Epidermal melanocyte (primary cell): ENCODE measurements around the gene MUC5B.
A peak's percentile ranks its signal among the peaks of the same experiment; 100 is the strongest.
"Not testable (repeated sequence)": the region's sequence is repeated elsewhere in the genome, so short reads cannot be mapped to it uniquely, and the experiment has no call there.

ENCODE experiments used
- DNase-seq: peaks from one replicate; pipeline ENCODE4 v3.0.0; 2011; ENCODE audit warnings: low spot score; ENCODE audit not compliant: insufficient read length

Gene MUC5B

DNA sequence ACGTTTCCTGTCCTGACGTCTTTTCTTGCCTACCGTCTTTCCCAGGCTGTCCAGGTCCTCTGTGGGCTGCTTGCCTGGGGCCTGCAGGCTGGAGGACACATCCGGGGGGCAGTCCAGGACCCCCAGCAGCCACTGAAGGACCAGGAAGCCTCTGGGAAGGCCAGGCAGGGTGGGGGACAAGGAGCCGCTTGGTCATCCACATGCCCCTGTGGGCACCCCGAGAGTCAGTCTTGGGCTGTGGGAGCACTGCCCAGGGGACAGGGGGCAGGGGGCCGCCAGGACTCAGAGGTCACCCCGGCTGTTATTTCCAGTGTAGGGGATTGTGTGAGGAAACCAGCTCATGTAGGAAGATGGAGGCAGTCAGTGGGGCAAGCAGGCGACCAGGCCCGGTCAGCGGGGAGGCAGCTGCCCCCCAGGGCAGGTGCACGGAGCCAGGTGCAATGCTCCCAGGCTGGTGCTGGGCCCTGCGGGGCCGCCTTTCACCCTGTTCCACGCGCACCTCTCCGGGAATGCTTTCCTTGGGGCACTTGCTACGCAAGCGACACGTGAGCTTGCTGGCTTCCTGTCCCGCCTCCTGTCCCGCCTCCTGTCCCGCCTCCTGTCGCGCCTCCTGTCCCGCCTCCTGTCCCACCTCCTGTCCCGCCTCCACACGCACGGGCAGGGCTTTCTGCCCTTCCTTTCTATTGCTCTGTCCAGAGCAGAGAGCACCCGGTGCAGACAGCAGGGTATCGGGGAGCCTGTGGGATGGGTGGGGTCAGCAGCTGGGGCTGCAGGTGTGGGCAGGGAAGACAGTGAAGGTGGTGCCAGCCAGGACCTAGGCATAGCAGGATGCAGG, 39.5 kb downstream of the MUC5B start:
- DNase-seq: peak; percentile 76

DNA sequence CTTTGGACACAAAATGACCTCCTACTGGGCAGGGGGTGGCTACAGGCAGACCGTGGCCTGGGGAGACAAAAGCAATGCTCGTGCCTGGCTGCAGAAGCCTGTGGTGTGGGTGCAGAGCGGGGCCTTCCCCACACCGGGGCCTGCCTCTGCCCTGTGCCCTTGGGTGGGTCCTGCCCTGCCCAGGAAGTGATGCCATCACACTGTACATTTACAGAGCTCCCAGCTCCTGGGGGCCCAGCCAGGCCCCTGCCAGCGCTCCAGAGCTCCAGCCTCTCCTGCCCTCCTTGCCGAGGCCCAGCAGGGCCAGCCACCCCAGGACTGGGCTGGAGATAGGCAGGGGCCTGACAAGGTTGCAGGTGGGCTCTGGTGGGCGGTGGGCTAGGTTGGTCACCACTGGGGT, 40.1 kb downstream of the MUC5B start:
- no peak for DNase-seq

DNA sequence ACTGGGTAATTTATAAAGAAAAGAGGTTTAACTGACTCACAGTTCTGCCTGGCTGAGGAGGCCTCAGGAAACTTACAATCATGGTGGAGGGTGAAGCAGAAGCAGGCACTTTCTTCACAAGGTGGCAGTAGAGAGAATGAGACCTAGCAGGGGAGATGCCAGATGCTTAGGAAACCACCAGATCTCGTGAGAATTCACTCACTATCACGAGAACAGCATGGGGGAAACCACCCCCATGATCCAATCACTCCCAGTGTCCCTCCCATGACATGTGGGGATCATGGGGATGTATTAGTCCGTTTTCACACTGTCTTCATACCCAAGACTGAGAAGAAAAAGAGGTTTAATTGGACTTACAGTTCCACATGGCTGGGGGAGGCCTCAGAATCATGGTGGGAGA, 41.6 kb downstream of the MUC5B start:
- peak; percentile 72 for DNase-seq

DNA sequence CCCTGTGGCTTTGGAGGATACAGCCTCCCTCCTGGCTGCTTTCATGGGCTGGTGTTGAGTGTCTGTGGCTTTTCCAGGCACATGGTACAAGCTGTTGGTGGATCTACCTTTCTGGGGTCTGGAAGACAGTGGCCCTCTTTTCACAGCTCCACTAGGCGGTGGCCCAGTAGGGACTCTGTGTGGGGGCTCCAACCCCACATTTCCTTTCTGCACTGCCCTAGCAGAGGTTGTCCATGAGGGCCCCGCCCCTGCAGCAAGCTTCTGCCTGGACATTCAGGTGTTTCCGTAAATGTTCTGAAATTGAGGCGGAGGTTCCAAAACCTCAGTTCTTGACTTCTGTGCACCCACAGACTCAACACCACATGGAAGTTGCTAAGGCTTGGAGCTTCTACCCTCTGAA, 42.6 kb downstream of the MUC5B start:
- not testable (repeated sequence) for DNase-seq

DNA sequence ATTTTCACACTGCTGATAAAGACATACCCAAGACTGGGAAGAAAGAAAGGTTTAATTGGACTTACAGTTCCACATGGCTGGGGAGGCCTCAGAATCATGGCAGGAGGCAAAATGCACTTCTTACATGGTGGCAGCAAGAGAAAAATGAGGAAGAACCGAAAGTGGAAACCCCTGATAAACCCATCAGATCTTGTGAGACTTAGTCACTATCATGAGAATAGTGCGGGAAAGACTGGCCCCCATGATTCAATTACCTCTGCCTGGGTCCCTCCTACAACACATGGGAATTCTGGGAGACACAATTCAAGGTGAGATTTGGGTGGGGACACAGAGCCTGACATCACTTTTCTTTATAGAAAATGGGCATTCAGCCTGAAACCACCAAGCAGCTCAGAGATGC, 44.1 kb downstream of the MUC5B start:
- DNase-seq: not testable (repeated sequence)

DNA sequence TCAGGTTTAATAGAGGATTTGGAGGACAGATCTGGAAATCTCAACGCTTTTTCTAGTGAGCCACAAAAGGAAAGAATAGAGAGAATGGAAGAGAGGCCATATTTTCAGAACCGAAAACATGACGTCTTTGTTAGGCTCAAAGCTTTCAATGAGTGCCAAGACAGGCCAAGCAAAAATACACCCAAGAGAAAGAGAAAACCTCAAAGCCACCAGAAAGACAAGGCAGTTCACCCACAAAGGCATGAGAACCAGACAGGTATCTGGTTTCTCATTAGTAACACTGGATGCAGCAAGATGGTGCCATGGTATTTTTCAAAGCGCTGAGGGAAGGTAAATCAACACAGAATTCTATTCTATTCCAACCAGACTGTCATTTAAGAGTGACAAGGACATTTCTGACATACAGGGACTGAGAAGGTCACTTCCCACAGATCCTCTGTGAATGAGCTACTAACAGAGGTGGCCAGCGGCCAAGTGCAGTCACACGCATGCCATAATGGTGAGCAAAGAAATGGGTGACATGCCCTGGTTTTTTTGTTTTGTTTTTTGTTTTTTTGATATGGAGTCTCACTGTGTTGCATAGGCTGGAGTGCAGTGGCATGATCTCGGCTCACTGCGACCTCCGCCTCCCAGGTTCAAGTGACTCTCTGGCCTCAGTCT, 44.7 kb downstream of the MUC5B start:
- DNase-seq: no peak

DNA sequence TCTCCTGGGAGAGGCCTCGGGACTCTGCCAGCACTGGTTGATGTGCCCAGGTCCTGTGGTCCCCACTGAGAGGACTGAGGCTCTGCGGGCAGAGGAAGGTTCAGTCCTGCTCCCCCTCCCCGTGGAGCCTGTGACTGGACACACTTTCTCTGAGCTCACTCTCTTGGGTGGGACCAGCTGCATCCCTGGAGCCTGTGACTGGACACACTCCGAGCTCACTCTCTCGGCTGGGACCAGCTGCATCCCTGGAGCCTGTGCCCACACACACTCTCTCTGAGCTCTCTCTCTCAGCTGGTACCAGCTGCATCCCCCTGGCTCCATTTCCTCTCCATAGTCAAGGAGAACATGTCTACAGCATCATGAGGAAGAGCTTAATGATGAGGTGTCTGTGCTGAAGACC, 47.1 kb downstream of the MUC5B start:
- no peak for DNase-seq

DNA sequence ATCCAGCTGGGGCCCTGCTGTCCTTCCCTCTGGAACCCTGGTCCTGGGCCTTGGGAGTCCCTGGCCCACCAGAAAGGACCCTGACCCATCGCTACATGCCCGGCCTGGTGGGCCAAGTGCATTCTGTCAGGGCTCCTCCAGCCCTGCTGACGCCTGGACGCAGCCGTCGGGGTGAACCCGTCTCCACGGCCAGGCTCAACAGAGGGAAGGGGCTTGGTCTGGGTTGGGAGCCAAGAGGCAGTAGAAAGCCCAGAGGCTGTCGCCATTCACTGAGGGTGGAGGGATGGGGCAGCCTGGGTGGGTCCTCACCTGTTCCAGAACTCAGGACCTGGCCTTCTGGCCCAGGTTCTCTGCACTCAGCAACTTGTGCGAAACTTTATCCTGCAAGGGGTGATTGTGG, 47.6 kb downstream of the MUC5B start:
- no peak for DNase-seq

DNA sequence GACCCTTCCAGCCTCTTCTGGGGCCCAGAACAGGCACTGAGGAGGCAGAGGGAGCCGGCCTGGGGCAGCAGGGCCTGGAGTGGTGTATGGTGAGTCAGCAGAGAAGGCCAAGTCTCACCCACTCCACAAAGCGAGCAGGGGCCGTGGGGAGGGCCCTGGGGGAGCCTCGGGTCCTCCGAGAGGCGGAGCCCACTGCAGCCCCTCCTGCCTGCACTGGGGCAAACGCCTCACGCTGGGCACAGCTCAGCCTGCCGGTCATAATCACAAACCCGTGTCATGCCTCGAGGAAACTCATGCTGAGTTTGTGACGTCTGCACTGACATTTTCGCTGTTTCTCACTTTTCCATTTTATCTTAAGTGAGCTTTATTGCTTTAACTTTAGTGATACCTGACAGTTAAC, 48.1 kb downstream of the MUC5B start:
- DNase-seq: peak; percentile 89

DNA sequence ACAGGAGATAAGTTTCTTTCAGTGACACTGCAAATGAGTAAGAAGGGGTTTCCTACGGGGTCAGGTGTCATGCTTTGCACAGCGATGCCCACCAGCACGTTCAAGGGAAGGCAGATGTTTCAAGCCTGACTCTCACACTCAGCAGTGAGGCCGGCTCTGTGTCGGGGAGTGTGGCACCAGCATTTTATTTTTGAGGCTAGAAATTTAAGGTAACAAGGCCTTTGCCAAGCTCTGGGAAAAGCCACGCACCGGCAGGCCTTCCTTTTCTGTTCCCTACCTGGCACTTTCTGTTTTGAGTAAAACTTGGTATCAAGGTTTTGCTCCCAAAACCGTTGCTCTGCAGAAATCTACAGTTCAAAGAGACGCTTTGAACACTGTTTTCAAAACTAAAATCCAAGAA, 48.5 kb downstream of the MUC5B start:
- DNase-seq: no peak

DNA sequence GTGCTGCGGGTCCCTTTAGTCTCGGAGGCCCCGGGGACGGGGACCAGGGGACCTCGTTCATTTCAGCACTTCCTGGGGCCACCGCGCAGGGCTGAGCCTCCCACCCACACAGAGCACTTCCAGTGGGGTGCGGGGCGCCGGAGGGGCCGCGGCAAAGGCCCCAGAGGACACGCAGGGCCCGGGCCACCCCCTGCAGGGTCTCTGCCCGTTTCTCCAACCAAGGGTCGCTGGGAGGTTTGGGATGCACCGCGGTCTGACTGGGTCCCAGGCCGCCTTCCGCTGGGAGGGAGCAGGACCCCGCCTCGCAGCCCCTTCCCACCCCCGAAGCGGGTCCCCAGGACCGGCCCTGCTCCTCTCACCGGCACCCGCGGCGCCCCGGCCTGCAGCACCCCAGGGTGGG, 49.1 kb downstream of the MUC5B start:
- DNase-seq: no peak

DNA sequence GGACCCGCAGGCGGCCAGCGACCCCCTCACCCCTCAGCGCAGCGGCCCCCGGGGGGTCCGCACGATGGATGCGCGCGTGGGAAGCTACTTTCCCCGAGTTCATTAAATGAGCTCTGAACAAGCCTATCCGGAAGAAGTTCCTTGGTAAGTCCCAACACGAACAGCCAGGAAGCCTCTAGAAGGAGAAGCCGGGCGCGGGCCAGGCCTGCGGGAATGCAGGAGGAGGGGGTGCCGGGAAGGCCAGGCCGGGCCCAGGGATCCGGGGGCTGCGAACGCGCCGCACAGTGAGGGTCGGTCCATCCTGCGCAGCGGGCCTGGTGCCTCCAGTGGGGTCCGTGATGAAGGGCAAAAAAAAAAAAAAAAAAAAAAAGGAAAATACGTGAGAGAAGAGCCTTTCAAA, 49.7 kb downstream of the MUC5B start:
- no peak for DNase-seq

DNA sequence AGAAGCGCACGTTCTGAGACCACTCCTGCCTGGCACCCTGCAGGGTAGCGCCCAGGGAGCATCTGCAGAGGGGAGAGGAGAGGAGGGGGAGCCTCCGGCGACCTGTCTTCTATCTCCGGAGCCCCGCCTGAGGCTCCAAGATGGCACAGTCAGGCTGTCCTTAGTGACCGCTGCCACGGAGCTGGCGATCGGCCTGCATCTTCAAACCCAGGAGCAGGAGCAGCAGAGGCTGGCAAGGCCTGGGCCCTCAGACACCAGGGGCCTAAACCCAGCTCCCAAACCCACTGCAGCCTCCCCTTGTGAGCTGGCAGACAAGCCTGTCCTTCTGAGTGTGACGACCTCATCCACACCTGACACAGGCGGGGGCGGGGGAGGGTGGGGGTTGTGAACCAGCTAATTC, 51.6 kb downstream of the MUC5B start:
- DNase-seq: no peak

DNA sequence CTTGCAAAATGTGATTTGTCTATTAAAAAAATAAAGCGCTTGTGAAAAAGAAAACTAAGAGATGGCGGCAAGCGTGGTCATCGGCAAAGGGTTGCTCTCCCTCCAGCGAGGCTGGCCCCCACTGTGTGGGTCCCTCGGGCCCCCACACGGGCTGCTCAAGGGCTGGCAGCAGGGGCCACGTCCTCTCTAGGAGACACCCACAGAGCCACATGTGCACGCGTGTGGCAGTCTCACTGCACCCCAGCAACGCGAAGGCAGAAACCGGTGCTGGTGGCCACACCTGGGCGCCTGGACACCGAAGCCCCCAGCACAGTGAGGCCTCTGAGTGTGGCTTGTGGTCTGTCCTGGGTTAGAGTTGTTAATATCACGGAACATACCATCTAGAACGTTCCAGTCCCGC, 52.2 kb downstream of the MUC5B start:
- DNase-seq: no peak

DNA sequence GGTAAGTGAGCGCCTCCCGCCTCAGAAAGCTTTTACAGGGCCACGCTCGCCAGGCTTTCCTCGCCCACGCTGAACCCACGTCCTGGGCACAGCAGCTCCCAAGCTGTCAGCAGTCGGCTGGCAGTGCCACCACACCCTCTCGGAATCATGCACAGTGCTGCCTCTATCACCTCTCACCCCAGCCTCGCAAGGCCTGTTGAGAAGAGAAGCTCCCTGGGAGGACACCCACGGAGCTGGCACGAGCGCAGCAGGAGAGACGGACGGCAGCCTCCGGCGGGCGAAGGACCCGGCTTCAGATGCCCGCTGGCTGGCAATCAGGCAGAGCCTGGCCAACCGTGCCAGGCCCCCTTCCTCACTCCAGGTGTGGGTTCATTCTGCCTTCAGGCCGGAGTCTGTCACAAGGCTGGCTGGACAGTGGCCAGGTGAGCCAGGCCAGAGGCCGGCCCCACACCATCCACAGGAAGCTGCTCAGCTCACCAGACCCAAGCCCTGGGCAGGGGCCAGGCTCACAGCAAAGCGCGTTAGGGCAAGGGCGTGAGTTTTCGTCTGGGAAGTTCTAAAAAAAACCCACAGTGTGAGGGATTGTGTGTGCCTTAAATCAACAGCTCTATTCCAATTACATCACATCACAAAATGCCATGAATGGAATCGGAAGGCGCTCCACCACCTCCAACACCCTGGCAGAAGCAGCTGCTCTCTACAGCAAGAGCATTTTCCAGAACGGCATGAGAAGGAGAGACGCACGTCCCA, 53.4 kb downstream of the MUC5B start:
- DNase-seq: no peak

DNA sequence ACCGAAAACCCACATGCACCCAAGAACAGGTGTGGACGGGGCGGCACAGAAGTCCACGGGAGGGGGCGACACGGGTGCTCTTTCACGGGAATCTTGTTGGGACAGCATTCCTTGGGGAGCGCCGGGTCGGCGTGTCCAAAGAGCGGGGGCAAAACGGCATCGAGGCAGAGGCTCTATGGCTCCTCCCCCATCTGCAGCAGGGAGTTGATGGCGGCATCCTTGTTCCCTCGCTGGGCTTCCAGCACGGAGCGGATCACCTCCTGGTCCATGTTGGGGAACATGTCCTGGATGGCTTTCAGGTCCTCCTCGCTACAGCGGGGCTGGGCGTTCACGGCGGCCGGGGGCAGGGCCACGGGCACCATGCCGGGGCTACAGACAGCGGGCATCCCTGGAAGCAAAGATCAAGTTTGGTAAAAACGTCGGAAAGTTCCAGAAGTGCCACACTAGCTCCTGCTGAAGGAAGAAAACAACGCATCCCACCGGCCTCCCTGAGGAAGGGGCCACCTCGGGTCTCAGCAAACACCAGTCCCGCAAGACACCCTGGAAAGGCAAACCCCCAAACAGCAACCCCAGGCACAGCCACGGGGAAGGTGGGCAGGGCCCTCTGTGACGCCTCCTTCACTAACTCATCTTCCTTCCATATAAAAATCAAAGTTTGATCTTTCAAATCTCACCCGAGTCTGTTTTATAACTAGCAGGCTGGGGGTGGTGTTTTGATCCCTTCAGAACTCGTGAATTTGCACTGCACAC, 54.2 kb downstream of the MUC5B start:
- DNase-seq: no peak

DNA sequence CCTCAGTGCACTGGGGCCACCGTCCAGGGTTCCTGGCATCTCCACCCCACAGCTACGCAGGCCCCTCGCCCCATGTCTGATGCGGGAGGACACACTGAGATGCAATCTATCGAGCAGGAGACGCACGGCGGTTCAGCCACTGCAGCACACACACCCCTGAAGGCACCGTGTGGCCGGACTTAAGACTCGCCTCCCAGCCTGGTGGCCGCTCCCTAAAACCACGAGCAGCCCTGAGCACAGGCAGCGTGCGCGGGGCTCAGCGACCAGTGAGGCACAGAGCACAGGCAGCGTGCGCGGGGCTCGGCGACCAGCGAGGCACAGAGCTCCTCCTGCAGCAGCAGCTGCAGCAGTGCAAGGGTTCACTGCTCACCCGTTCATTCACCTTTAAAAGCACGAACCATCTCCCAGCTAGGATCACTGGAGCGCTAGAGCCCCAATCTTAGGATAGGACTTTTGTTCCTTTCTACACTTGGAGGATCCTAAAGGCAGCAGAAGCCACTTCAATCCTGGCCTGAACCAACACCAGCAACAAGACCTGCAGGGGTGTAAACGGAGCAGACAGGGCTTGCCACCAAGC, 55.2 kb downstream of the MUC5B start:
- no peak for DNase-seq

DNA sequence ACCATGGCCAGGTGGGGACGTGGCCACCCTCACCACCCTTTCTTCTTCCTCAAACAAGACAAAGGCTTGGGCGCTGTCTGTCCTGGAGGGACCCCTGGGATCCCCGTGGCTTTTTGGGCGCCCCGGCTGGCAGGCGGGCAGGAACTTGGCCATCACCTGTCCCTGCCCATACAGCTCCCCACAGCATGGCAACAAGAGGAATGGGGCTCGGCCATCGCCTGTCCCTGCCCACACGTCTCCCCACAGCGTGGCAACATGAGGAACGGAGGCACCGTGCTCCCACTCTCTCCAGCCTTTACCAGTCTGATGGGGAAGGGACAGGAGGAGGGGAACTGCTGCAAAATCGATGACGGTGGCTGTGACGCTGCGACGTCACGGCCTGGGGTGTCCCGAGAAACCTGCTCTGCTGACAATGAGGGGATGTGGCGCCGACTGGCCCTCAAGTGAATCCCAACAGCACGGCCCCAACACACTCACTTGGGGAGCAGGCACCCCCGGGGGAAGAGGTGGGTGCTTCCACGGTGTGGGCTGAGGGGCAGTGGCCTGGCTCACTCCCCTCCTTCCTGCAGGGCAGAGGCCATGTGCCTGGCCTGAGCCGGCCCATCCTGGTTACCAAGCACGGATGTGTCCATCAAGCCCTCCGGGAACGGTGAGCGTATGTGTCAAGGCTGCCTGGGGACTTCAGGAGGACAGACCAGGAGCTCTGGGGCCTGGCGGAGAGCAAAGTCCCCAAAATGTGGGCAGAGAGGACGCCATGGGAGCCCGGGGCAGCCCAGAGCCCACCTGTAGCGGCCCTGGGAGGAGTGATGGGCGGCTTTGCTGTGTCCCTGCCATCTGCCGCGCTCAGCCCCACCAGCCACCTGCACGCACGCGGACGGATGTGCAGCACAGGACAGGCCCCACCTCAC, 56.2 kb downstream of the MUC5B start:
- DNase-seq: no peak

DNA sequence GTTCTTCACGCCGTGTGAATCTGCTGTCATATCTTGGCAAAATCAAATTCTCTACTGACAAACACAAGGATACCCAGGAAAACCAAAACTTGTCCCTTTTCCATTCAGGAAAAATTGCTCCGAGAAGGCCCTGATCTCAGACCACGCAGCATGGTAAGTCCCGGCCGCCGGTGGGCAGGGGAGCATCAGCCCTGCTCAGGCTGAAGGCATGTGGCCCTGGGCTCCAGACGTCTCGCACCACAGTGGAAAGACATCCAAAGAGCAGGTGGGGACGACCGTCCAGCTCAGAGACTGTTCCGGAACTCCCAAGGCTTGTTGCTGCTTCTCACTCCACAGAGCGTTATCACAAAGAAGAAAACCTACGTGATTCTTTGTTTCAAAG, 56.8 kb downstream of the MUC5B start:
- no peak for DNase-seq
